Vagina (tissue), 2 donors: ENCODE results near the gene SNRNP70.

ENCODE experiments used
- POLR2A ChIP-seq, 2 donors: fragments of 450-650 bp; IDR thresholded peaks; one replicate each; pipeline ENCODE4 v1.6.1; 2017; ENCODE audit warnings: antibody characterized with exemption in 2 of 2, mild to moderate bottlenecking in 2 of 2, moderate library complexity in 2 of 2
- POLR2AphosphoS5 ChIP-seq, 2 donors: sonication (generic); formaldehyde crosslinking; IDR thresholded peaks; one replicate each; pipeline ENCODE4 v1.9.0; 2017; ENCODE audit warnings: antibody characterized with exemption in 2 of 2, mild to moderate bottlenecking in 2 of 2, low read depth in 1 of 2; ENCODE audit not compliant: insufficient read depth in 1 of 2
- TF ChIP-seq, protein P1 (sequence below), 3 experiments: fragments of 450-650 bp in 2 of 3; fragments of 200-600 bp in 1 of 3; sonication (generic) in 1 of 3; IDR thresholded peaks; one replicate each; pipeline ENCODE4 v1.5.1; 2017 to 2019; ENCODE audit warnings: antibody characterized with exemption in 3 of 3, mild to moderate bottlenecking in 2 of 3, moderate library complexity in 2 of 3

DNA sequence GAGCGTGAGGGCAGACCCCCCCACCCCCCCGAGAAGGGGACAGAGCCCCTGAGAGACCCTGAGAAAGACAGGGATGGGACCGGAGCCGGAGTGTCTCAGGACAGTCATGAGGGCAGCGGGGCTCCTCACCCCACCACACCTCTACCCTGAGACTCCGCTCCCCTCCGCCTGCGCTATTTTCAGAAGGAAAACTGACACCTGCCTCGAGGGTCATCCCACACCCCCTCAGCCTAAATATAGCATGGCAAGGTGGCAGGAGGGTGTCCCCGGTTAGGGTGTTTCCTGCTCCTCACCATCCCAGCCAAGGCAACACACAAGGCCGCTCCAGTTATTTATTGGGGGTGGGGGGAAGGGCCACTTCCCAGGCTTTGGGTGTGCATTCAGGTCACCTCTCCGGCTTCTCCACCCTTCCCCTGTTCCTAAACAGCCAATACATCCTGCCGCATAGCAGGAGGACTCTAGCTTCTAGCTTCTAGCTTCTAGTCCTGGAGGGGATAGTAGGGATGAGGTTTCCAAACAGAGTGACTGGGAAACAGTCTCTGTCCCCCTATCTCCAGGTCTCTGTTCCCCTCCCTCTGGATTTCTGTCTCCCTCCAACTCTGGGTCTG, 19.2 kb upstream of the SNRNP70 start:
- TF ChIP-seq POLR2AphosphoS5 (IDR thresholded peaks at IDR 0.05; ENCODE audit: insufficient read depth in 1 of 2, low read depth in 1 of 2) (no peak), POLR2A (IDR thresholded peaks at IDR 0.05) (no peak)
- TF ChIP-seq, protein P1, sequence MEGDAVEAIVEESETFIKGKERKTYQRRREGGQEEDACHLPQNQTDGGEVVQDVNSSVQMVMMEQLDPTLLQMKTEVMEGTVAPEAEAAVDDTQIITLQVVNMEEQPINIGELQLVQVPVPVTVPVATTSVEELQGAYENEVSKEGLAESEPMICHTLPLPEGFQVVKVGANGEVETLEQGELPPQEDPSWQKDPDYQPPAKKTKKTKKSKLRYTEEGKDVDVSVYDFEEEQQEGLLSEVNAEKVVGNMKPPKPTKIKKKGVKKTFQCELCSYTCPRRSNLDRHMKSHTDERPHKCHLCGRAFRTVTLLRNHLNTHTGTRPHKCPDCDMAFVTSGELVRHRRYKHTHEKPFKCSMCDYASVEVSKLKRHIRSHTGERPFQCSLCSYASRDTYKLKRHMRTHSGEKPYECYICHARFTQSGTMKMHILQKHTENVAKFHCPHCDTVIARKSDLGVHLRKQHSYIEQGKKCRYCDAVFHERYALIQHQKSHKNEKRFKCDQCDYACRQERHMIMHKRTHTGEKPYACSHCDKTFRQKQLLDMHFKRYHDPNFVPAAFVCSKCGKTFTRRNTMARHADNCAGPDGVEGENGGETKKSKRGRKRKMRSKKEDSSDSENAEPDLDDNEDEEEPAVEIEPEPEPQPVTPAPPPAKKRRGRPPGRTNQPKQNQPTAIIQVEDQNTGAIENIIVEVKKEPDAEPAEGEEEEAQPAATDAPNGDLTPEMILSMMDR (IDR thresholded peaks at IDR 0.05), result no peak
